ENCODE data around the gene ADIPOR2. TPM values are rescaled to one million over a fixed set of nuclear protein-coding genes. Genes with fewer than 3 reads are reported as not detected.

ADIPOR2 gene
- total and polyA plus RNA-seq, 2 donors (not counting 1 experiment from before 2014, with no cell fraction given), result 9.2 to 35.9 TPM

DNA sequence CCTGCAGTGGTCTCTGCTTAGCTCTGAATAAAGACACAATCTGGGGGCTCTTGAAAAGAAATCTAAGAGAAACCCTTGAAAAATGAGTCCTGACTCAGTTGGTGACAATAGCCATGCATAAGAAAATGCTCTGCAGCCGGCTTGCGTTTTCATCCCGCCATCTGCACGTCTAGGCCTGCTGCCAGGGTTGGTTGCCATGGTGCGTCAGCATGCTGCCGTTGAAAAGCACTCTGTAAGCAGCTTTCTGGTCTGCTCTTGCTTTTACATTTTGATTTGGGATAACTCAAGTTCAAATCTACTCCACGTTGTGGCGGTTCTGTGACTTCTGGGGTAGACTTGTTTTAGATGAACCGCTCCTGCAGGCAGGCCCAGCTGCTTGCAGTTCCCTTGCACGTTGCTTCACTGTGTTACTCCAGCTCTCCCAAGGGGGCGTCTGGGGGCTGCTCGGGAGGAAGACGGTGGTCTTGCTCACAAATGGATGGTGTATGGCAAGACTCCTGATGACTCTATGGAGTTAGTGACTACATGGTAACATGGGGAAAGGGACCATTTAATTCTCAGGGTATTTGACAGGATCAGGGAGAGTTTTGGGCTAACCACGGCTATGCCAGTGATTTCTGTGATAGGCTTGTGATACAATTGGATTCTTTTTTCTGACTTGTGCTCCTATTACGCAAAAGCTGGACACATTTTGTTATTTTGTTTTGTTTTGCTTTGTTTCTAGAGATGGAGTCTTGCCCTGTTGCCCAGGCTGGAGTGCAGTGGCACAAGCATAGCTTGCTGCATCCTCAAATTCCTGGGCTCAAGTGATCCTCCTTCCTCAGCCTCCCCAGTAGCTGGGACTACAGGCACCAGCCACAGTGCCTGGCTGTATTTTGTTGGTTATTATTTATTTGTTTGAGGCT lies 46.1 kb upstream of the ADIPOR2 start:
- Mint-ChIP-seq H3K27me3 (peaks cover 27% of the 10 kb centered on the region), H3K27ac (no peak overlapping the region), H3K9me3 (ENCODE audit: insufficient read depth) (no peaks in the 10 kb centered on the region), H3K4me3 (no peak overlapping the region), H3K4me1 (peaks cover 11% of the 10 kb centered on the region)
- no peaks in the 10 kb centered on the region for H4K20me1 ChIP-seq (ENCODE audit: control insufficient read depth, insufficient read depth, low read length, poor library complexity, severe bottlenecking)
- 82% methylated on average over 15 of the region's 15 CpGs for WGBS (ENCODE audit: insufficient coverage)
- ChIA-PET POLR2A (interaction anchor here (0.6 kb wide), 1 partner anchor 43 kb away, joined by 3 read pairs; no protein-coding TSS in a partner anchor), CTCF (interaction anchor here (0.7 to 4.3 kb wide), 4 partner anchors 8 to 295 kb away, joined by 3 to 16 read pairs (median 7); no protein-coding TSS in a partner anchor)
- H3K9ac ChIP-seq (ENCODE audit: low read length), result no peak overlapping the region
- H3K36me3 ChIP-seq (replicated peaks in 1 of 2; ENCODE audit: control extremely low read depth in 1 of 2, control insufficient read depth in 1 of 2, extremely low read depth in 1 of 2, insufficient read depth in 2 of 2, low read length in 1 of 2), result no peaks in the 10 kb centered on the region
- TF ChIP-seq, protein P1, sequence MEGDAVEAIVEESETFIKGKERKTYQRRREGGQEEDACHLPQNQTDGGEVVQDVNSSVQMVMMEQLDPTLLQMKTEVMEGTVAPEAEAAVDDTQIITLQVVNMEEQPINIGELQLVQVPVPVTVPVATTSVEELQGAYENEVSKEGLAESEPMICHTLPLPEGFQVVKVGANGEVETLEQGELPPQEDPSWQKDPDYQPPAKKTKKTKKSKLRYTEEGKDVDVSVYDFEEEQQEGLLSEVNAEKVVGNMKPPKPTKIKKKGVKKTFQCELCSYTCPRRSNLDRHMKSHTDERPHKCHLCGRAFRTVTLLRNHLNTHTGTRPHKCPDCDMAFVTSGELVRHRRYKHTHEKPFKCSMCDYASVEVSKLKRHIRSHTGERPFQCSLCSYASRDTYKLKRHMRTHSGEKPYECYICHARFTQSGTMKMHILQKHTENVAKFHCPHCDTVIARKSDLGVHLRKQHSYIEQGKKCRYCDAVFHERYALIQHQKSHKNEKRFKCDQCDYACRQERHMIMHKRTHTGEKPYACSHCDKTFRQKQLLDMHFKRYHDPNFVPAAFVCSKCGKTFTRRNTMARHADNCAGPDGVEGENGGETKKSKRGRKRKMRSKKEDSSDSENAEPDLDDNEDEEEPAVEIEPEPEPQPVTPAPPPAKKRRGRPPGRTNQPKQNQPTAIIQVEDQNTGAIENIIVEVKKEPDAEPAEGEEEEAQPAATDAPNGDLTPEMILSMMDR (IDR thresholded peaks at IDR 0.05), result no peak
- TF ChIP-seq EZH2 (IDR thresholded peaks at IDR 0.05; ENCODE audit: borderline replicate concordance, insufficient read depth, low read depth, low read length, poor library complexity, severe bottlenecking), result no peak
- DNase-seq (no peak), ATAC-seq (ENCODE audit: low read depth) (no peak)
- no peaks in the 10 kb centered on the region for H3K27me3 ChIP-seq (replicated peaks in 1 of 4; ENCODE audit: control extremely low read depth in 1 of 4, control insufficient read depth in 3 of 4, insufficient read depth in 4 of 4, low read length in 3 of 4)
- H3K4me3 ChIP-seq (ENCODE audit: control extremely low read depth in 1 of 5, extremely low read depth in 1 of 5, insufficient read depth in 1 of 5, low read depth in 2 of 5, low read length in 4 of 5), result no peak overlapping the region
- no peak overlapping the region for H3K27ac ChIP-seq (ENCODE audit: low read length in 2 of 2)
- H3K4me1 ChIP-seq (ENCODE audit: control insufficient read depth in 2 of 2, insufficient read depth in 2 of 2, low read length in 2 of 2), result peaks cover 0 to 14% of the 10 kb centered on the region in 2 donors
- no peaks in the 10 kb centered on the region for H3K79me2 ChIP-seq (ENCODE audit: control insufficient read depth, insufficient read depth, low read length)
- no peak overlapping the region for H2AFZ ChIP-seq (ENCODE audit: insufficient read depth, low read depth, low read length, poor library complexity, severe bottlenecking)
- H3K9me3 ChIP-seq (ENCODE audit: control extremely low read depth in 1 of 3, control insufficient read depth in 2 of 3, insufficient read depth in 1 of 3, low read length in 2 of 3), result no peaks in the 10 kb centered on the region
- no peak overlapping the region for H3K4me2 ChIP-seq (replicated peaks; ENCODE audit: low read depth, low read length, poor library complexity, severe bottlenecking)
- intact Hi-C loops (cut with micrococcal nuclease), result no loop called here

DNA sequence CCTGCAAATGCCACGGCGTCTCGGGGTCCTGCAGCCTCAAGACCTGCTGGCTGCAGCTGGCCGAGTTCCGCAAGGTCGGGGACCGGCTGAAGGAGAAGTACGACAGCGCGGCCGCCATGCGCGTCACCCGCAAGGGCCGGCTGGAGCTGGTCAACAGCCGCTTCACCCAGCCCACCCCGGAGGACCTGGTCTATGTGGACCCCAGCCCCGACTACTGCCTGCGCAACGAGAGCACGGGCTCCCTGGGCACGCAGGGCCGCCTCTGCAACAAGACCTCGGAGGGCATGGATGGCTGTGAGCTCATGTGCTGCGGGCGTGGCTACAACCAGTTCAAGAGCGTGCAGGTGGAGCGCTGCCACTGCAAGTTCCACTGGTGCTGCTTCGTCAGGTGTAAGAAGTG lies 45.1 kb upstream of the ADIPOR2 start:
- Histone ChIP-seq H3K27ac (ENCODE audit: low read length in 2 of 2) (no peak overlapping the region), H3K27me3 (replicated peaks in 1 of 4; ENCODE audit: control extremely low read depth in 1 of 4, control insufficient read depth in 3 of 4, insufficient read depth in 4 of 4, low read length in 3 of 4) (no peaks in the 10 kb centered on the region), H3K4me2 (replicated peaks; ENCODE audit: low read depth, low read length, poor library complexity, severe bottlenecking) (no peak overlapping the region), H4K20me1 (ENCODE audit: control insufficient read depth, insufficient read depth, low read length, poor library complexity, severe bottlenecking) (no peaks in the 10 kb centered on the region), H3K9ac (ENCODE audit: low read length) (no peak overlapping the region), H2AFZ (ENCODE audit: insufficient read depth, low read depth, low read length, poor library complexity, severe bottlenecking) (no peak overlapping the region), H3K79me2 (ENCODE audit: control insufficient read depth, insufficient read depth, low read length) (no peaks in the 10 kb centered on the region), H3K9me3 (ENCODE audit: control extremely low read depth in 1 of 3, control insufficient read depth in 2 of 3, insufficient read depth in 1 of 3, low read length in 2 of 3) (no peaks in the 10 kb centered on the region), H3K36me3 (replicated peaks in 1 of 2; ENCODE audit: control extremely low read depth in 1 of 2, control insufficient read depth in 1 of 2, extremely low read depth in 1 of 2, insufficient read depth in 2 of 2, low read length in 1 of 2) (no peaks in the 10 kb centered on the region), H3K4me3 (ENCODE audit: control extremely low read depth in 1 of 5, extremely low read depth in 1 of 5, insufficient read depth in 1 of 5, low read depth in 2 of 5, low read length in 4 of 5) (no peak overlapping the region), H3K4me1 (ENCODE audit: control insufficient read depth in 2 of 2, insufficient read depth in 2 of 2, low read length in 2 of 2) (peaks cover 0 to 14% of the 10 kb centered on the region in 2 donors)
- intact Hi-C loops (cut with micrococcal nuclease), result no loop called here
- ATAC-seq (ENCODE audit: low read depth) (no peak), DNase-seq (no peak)
- Mint-ChIP-seq H3K9me3 (ENCODE audit: insufficient read depth) (no peaks in the 10 kb centered on the region), H3K4me3 (no peak overlapping the region), H3K27me3 (peaks cover 31% of the 10 kb centered on the region), H3K27ac (no peak overlapping the region), H3K4me1 (peaks cover 11% of the 10 kb centered on the region)
- 97% methylated on average over 29 of the region's 29 CpGs for WGBS (ENCODE audit: insufficient coverage)
- POLR2A ChIA-PET, result no interaction called here
- CTCF ChIA-PET, result interaction anchor here (1.9 to 17.6 kb wide), 3 partner anchors 11 to 145 kb away, joined by 11 to 620 read pairs (median 16); no protein-coding TSS in a partner anchor
- TF ChIP-seq, protein P1 (IDR thresholded peaks at IDR 0.05), result no peak
- no peak for TF ChIP-seq EZH2 (IDR thresholded peaks at IDR 0.05; ENCODE audit: borderline replicate concordance, insufficient read depth, low read depth, low read length, poor library complexity, severe bottlenecking)

Data from B cell (primary cell).